ENCODE data around the gene ZNF253.
"Not testable (repeated sequence)": the region's sequence is repeated elsewhere in the genome, so short reads cannot be mapped to it uniquely, and the experiment has no call there.

- not testable (repeated sequence) for TF ChIP-seq CTCF (conservative IDR thresholded peaks at IDR 0.05); ZFX (IDR thresholded peaks at IDR 0.05)
Measured at GRCh38 chr19:19821976-19822375, 43.7 kb upstream of the ZNF253 start.

Measured in C4-2B (cell line).